NCI-H460 (cell line): ENCODE results near the gene OR13C9. TPM values are rescaled to one million over a fixed set of nuclear protein-coding genes. Genes with fewer than 3 reads are reported as not detected.
"Not testable (repeated sequence)": the region's sequence is repeated elsewhere in the genome, so short reads cannot be mapped to it uniquely, and the experiment has no call there.

Source experiments
- DNase-seq: peaks from one replicate; pipeline ENCODE4 v3.0.0-alpha.2; 2016; ENCODE audit warnings: low read depth; ENCODE audit errors: extremely low read depth
- polyA plus RNA-seq: library from polyadenylated mRNA; depleted of rRNA; stranded (reverse); fragments of >200 nt; gene quantifications from 2 replicates; pipeline ENCODE4 v1.2.3, GENCODE V29; 2014; cell fraction: nucleus; rRNA removed
- total RNA-seq: library from RNA; depleted of rRNA; stranded (reverse); fragments of >200 nt; shearing (Covaris generic); gene quantifications from 2 replicates; pipeline ENCODE4 v1.2.3, GENCODE V29; 2014; rRNA removed

OR13C9 gene, protein sequence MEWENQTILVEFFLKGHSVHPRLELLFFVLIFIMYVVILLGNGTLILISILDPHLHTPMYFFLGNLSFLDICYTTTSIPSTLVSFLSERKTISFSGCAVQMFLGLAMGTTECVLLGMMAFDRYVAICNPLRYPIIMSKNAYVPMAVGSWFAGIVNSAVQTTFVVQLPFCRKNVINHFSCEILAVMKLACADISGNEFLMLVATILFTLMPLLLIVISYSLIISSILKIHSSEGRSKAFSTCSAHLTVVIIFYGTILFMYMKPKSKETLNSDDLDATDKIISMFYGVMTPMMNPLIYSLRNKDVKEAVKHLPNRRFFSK
- total RNA-seq, result not detected in 2 replicates
- not detected in 2 replicates for polyA plus RNA-seq

DNA sequence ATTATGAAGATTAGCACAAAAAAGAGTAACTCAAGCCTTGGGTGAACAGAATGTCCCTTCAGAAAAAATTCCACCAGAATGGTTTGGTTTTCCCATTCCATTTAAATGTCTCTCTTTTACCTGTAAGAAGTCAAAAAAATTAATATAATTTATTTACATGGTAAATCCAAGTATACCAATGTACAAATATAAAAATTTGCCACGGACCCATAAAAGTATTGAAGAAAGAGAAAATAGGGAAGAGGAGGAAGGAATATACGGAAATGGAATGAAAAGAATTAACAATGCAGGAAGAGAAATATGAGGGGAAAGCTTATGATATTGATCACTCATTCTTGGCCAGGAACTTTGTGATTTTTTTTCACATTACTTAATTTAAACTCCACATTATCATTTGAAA lies at the start of gene OR13C9:
TSS of gene OR13C9 (minus strand) at position 101 of the 400 bp plus-strand sequence. CDS start at position 101, 0 bp downstream.
- DNase-seq, result no peak

DNA sequence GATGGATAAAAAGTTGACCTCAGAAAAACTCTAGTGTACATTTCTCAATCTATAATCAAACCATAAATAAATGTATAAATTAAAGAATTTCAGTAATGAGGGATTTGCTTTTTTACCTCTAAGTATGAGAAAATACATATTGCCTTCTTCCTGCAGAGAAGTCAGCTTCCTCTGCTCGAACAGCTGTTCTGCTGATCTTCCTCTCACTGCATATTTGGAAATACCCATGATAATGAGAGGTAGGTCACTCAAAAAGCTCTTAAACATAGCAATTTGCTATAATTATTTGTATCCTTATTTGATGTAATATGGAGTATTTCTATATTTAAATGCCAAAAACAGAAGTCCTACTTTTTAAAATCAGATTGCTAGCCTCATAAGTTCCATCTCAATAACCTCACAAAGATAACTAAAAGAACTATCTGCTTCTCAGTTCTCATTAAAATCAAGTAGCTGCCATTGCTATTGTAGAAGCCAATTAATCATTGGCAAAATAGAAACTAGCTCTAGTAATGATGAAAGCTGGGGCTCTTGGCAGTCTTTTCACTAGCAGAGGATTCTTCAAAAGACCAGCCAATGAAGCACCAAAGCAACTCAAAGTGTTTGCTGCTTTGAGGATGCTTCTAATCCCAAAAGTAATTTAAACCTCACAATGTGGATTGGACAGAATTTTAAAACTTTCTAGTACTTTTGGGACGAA lies 40.6 kb upstream of the OR13C9 start:
- no peak for DNase-seq

DNA sequence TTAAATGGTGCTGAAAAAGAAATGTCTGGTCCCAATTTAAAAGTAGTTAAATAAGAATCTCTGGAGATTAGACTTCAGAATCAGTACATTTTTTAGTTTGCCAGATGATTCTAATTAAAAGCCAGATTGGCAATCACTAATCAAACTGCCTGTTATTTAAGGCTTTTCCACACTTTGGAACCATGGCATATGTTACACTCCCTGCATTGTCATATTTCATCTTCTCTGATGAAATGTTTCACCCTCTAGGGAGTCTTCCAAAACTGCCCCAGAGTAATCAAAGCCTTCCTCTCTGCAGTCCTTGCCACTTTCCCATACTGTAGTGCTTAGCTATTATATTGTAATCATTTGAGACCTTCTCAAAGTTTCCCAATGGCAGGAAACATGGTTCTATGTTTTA lies 17.5 kb upstream of the OR13C9 start:
- no peak for DNase-seq

DNA sequence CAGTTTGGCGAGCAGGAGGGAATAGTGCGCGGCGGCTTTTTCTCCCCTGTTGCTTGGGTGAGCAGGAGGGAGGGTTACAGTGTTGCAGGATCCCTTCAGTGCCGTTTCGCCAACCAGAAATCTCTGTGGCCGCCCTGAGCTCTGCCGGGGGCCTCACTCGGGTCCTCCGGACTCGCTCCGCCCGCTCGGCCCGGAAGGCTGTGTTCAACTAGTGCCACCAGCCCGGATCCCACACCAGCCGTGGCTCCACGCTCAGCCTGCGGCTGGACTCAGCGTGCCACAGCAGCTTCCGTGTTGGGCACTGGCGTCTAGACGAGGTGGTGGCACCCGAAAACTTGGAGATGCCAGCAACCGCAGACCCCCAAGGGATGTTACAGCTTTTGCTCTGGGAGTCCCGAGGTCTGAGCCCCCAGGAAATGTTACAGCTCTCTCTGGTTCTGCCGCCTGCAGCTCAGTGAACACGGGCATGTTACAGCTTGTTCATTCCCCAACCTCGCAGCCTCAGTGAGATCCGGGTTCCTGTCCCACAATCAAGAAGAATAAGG lies 16.0 kb upstream of the OR13C9 start:
- no peak for DNase-seq

DNA sequence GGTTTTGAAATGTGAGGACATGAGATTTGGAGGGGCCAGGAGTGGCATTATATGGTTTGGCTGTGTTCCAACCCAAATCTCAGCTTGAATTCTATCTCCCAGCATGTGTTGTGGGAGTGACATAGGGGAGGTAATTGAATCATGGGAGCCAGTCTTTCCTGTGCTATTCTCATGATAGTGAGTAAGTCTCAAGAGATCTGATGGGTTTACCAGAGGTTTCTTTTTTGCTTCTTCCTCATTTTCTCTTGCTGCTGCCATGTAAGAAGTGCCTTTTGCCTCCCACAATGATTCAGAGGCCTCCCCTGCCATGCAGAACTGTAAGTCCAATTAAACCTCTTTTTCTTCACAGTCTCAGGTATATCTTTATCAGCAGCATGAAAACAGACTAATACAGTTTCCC lies 8.0 kb upstream of the OR13C9 start:
- not testable (repeated sequence) for DNase-seq

DNA sequence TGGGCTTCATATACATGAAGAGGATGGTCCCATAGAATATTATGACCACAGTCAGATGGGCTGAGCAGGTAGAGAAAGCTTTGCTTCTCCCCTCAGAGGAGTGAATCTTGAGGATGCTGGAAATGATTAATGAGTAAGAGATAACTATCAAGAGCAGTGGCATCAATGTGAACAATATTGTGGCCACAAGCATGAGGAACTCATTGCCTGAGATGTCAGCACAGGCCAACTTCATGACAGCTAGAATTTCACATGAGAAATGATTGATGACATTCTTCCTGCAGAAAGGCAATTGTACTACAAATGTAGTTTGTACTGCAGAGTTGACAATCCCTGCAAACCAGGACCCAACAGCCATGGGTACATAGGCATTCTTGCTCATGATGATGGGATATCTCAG lies 586 bp downstream of the OR13C9 start:
- DNase-seq, result no peak

DNA sequence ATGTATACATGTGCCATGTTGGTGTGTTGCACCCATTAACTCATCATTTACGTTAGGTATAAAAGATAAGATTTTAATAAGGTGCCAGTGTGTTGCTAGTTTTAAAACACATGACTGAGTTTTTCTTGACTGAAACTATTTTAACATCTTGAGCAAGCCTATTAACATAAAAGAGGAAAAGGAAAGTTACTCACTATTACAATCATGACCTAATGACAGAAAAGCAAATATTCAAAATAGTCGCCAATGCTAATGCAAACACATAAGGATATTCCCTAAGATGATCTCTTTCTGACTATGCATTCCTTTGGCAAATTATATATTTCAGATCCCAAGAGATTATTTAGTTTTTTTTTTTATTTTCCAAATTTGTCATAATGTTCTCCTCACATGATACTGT lies 6.8 kb downstream of the OR13C9 start:
- no peak for DNase-seq

DNA sequence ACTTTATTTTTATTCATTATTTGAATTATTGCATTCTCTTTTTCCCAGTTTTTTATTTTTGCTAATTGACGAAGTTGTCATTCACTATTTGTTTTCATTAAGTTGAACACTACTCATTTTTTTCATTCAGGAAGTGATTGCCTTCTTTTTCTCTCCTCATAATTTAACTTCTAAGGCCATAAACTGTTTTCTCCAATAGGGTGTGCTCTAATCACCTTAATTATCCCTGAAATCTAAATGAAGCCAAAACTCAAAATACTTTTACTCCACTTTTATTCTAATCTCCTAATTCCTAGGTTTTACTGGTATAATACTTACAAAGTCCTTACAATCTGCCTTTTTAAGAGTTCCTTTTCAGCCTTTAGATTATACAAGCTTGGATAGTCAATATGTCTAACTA lies 9.7 kb downstream of the OR13C9 start:
- no peak for DNase-seq

DNA sequence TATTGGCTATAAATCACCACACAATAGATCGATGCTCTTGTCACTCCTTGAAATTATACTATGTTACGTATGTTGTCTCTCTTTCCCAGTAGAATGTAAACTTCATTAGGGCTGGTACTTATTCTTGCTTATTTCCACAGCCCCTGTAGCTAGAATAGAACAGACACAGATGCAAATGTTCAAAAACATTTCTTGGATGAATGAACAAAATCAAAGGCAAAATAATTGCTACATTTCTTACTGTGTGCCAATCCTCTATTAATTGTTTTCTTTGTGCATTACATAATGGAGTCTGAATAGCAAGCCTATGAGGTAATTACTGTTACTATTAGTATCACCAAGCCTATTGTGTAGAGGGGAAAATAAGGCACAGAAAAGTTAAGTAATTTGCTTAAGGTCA lies 11.9 kb downstream of the OR13C9 start:
- DNase-seq, result no peak

DNA sequence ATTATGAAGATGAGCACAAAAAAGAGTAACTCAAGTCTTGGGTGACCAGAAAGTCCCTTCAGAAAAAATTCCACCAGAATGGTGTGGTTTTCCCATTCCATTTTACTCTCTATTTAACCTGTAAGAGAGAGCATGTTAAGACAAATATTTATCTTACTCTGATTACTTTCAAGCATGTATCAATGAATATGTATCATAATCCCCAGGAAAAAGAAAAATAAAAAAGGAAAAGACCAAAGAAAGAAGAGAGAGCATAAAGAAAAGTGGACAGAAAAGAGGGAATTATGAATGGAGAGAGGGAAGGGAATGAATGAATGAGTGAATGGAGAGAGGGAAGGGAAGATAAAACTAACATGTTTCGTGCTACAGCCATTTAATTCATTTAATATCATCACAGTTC lies 12.5 kb downstream of the OR13C9 start, which contains the start of gene OR13C2:
TSS of gene OR13C2 (minus strand) at position 101 of the 400 bp plus-strand sequence. CDS start at position 101, 0 bp downstream.
- not testable (repeated sequence) for DNase-seq

DNA sequence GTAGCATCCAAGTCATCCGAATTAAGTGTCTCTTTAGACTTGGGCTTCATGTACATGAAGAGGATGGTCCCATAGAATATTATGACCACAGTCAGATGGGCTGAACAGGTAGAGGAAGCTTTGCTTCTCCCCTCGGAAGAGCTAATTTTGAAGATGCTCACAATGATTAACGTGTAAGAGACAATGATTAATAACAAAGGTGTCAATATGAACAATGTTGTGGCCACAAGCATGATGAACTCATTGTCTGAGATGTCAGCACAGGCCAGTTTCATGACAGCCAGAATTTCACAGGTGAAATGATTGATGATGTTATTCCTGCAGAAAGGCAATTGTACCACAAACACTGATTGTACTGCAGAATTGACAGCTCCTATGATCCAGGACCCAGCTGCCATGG lies 13.2 kb downstream of the OR13C9 start:
- no peak for DNase-seq

DNA sequence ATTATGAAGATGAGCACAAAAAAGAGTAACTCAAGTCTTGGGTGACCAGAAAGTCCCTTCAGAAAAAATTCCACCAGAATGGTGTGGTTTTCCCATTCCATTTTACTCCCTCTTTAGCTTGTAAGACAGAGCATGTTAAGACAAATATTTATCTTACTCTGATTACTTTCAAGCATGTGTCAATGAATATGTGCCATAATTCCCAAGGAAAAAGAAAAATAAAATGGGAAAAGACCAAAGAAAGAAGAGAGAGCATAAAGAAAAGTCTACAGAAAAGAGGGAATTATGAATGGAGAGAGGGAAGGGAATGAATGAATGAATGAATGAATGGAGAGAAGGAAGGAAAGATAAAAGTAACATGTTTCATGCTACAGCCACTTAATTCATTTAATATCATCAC lies 18.7 kb downstream of the OR13C9 start, which contains the start of gene OR13C5:
TSS of gene OR13C5 (minus strand) at position 101 of the 400 bp plus-strand sequence. CDS start at position 101, 0 bp downstream.
- not testable (repeated sequence) for DNase-seq

DNA sequence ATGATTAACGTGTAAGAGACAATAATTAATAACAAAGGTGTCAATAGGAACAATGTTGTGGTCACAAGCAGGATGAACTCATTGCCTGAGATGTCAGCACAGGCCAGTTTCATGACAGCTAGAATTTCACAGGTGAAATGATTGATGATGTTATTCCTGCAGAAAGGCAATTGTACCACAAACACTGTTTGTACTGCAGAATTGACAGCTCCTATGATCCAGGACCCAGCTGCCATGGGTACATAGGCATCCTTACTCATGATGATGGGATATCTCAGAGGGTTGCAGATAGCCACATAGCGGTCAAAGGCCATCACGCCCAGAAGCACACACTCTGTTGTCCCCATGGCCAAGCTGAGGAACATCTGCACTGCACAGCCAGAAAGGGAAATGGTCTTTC lies 19.3 kb downstream of the OR13C9 start:
- not testable (repeated sequence) for DNase-seq

DNA sequence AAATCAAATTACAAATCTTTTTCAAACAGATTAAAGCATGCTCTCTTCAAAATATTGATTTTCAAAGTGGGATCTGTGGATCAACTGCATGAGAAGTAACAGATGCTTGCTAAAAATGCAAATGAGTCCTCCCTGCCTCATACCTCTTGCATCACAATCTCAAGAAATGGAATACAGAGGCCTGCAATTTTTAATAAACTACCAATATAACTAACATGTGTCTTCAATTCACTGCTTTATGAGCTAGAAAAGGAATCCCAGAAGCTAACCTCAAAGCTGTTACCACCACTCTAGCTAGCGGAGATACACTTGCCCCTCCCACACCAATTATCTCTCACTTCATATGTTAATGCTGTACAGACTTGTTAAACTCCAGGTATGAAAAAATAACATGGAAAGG lies 28.4 kb downstream of the OR13C9 start:
- DNase-seq, result no peak

DNA sequence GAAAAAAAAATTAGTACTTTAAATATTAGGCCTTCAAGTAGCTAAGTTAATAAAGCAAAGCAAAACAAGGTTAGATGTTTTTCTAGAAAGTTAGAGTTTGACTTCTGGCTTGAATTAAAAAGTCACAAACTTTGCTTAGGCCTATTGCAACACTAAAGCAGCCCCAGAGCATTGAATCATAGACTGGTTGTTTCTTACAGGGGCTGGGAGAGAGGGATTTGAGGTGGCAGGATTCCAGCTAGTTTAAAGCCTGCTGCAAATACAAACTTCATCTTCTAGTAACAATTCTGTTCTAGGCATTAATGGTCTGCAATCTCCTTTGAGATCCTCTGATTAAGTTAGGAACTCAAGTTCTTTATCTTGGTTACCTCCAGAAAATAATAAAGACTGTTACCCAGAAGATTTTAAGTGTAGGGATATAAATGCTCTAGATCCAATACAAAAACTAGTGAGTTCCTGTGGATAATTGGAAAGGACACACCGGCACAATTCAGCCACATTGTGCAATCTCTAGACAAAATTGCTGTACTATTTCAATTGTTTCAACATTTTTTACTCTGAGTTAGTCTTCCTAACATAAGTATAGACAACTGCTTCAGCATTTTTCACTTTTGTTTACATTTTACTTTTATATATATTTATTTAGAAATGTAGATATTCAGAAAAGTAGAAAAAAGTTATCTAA lies 31.4 kb downstream of the OR13C9 start:
- DNase-seq, result no peak

DNA sequence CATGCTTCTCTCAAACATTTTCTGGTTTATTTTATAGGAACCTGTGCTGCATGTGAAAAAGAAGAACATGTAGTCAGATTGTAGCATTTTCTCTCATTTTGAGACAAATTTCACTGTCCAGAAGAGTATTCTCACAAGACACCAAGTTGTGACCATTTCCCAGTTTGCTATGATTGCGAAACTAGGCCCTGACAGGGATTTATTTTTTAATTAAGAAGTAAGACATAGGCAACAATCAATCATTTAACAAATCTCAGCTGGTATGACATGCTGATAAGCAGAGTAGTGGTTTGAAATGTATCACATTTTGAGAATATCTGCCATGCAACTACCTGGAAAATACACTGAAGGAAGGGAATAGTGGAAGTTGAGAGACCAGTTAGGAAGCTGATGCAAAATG lies 37.4 kb downstream of the OR13C9 start:
- DNase-seq, result no peak

DNA sequence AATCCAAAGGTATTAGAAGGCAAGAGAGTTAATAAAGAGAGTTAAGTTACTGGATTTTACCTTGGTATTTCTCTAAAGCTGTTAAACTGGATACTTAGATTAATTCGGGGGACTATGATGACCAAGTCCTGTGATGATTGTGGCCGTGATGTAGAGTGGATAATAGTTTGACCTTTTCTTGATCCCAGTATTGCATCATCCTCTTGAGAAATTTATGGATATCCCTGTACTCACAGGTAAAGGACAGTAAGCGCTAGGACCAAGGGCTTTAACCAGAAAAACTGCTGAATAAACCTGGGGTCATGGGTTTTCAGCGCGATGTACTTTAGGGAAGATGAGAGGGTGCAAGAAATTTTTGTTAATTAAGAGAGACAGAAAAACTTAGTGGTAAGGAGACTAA lies 40.7 kb downstream of the OR13C9 start:
- no peak for DNase-seq

DNA sequence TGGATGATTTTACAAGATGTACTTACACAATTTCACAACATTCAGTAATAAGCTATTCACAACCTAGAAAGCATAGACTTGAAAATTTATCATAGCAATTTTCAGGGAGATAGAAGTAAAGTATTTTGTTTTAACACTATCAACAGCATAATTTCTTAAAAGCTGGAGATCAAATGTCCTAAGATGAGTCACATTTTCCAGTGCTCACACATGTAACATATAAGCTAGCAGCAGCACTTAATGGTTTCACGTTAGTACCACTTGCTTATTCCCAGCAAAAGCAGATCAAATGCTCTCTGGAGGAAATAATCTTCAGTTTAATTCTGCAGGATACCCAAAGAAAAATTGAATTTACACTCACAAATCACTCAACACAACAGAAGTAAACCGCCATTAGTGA lies 42.5 kb downstream of the OR13C9 start:
- no peak for DNase-seq

DNA sequence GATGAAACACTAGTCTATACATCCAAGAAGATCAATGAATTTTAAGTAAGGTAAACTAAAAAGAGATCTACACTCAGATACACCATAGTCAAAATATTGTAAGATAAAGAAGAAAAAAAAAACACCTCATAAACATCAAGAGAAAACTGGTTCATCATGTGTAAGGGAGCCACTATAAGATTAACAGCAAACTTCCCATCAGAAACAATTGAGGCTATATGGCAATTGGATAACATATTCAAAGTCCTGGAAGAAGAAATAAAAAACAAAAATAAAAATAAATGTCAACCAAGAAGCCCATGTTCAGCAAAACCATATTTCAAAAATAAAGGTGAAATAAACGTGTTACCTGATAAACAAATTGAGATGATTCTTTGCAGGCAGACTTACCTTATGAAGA lies 45.4 kb downstream of the OR13C9 start:
- no peak for DNase-seq

DNA sequence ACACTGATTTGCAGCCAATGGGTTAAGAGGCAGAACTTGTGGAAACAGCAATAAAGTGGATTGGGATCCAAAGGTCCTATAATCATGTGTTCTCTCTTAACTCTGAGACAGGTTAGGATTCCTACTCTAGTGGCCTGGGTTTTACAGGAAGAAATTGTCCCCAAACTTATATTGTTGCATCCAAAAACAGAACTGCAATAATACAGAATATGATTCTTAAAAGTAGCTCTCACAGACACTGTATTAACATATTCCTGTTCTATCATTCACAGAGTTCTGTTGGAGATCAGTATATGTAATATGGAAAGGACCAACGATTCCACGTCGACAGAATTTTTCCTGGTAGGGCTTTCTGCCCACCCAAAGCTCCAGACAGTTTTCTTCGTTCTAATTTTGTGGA lies 49.1 kb downstream of the OR13C9 start, which contains the start of gene OR13C8:
TSS of gene OR13C8 (plus strand) at position 301 of the 400 bp plus-strand sequence. CDS start at position 301, 0 bp downstream.
- no peak for DNase-seq
